K562 (cell line): Measurements from ENCODE around the gene PTPN14. TPM values are rescaled to one million over a fixed set of nuclear protein-coding genes. Genes with fewer than 3 reads are reported as not detected.
A peak's percentile ranks its signal among the peaks of the same experiment; 100 is the strongest.

Experiments used
- ATAC-seq: fragments of 200-7000 bp; cut with Tn5 transposase; 3 replicates; pipeline ENCODE4 v1.9.1; 2020; ENCODE audit warnings: moderate library complexity
- BruUV-seq: library from RNA; stranded (reverse); fragments of 400-500 nt; replicated peaks from 2 replicates; lab custom pipeline; 2021; lab: Mats Ljungman, UMichigan
- CTCF ChIA-PET: fragments of 300-600 bp; formaldehyde crosslinking; extraction: SDS; loops from one replicate; lab custom pipeline; 2021; ENCODE audit warnings: low intra/inter-chr PET ratio; lab: Yijun Ruan, JAX
- POLR2A ChIA-PET: fragments of 300-600, 350-650 bp; sonication (Branson Sonifier 250); formaldehyde crosslinking; extraction: SDS; loops from one replicate; lab custom pipeline; 2021; ENCODE audit warnings: antibody characterized with exemption, inconsistent platforms; lab: Yijun Ruan, JAX
- DNase-seq, 4 experiments: peaks; one replicate each; pipeline versions ENCODE4 v3.0.0 to v3.0.0-alpha.2; 2011 to 2018; ENCODE audit warnings: low spot score in 3 of 4, mixed read lengths in 3 of 4; ENCODE audit errors: extremely low read depth in 1 of 4
- FAIRE-seq: peaks from 2 replicates; lab custom pipeline; 2011; peaks lifted over from hg19 to GRCh38; lab: Jason Lieb, UNC
- H2AFZ ChIP-seq: 2 replicates; pipeline ENCODE4 v1.6.0; 2011; ENCODE audit warnings: low read depth, low read length, control low read depth, inconsistent platforms
- H3K27ac ChIP-seq: fragments of 200-600 bp; 3 replicates; pipeline ENCODE4 v1.8.0; 2011; ENCODE audit warnings: low read depth, mild to moderate bottlenecking, control low read depth, inconsistent platforms, low read length, moderate library complexity, mixed read lengths; ENCODE audit errors: extremely low read depth
- H3K27me3 ChIP-seq, 2 experiments: fragments of 300-600 bp in 1 of 2; 2 replicates in 1 of 2; 3 replicates in 1 of 2; pipeline versions ENCODE4 v1.6.0 to v1.8.0; 2011; ENCODE audit warnings: inconsistent platforms in 2 of 2, low read length in 2 of 2, mild to moderate bottlenecking in 1 of 2, mixed read lengths in 1 of 2, moderate library complexity in 1 of 2; ENCODE audit not compliant: control insufficient read depth in 2 of 2, insufficient read depth in 2 of 2
- H3K36me3 ChIP-seq: fragments of 300-600 bp; 3 replicates; pipeline ENCODE4 v1.8.0; 2011; ENCODE audit warnings: mild to moderate bottlenecking, low read length, inconsistent platforms; ENCODE audit not compliant: control insufficient read depth, insufficient read depth
- H3K4me1 ChIP-seq, 2 experiments: fragments of 200-600 bp in 1 of 2; replicated peaks in 1 of 2; 2 replicates in 1 of 2; 3 replicates in 1 of 2; pipeline versions ENCODE4 v1.5.1 to v1.8.0; 2011; ENCODE audit warnings: inconsistent platforms in 2 of 2, low read length in 2 of 2, mild to moderate bottlenecking in 1 of 2, mixed read lengths in 1 of 2, moderate library complexity in 1 of 2; ENCODE audit not compliant: control insufficient read depth in 2 of 2, insufficient read depth in 2 of 2
- H3K4me2 ChIP-seq: 2 replicates; pipeline ENCODE4 v1.6.1; 2011; ENCODE audit warnings: low read length, control low read depth, inconsistent platforms, mixed read lengths; ENCODE audit not compliant: insufficient read depth
- H3K4me3 ChIP-seq: fragments of 200-600 bp; sonication (generic), shearing (Covaris generic); 2 replicates; pipeline ENCODE4 v1.5.1; 2016; ENCODE audit warnings: control low read depth, inconsistent platforms
- H3K79me2 ChIP-seq: fragments of 200-600 bp; 3 replicates; pipeline ENCODE4 v1.8.0; 2011; ENCODE audit warnings: low read length, inconsistent platforms; ENCODE audit not compliant: control insufficient read depth, insufficient read depth
- H3K9ac ChIP-seq, 2 experiments: 2 replicates each; pipeline versions ENCODE4 v1.6.0 to v1.6.1; 2011; ENCODE audit warnings: low read depth in 2 of 2, low read length in 2 of 2, control low read depth in 1 of 2, inconsistent platforms in 1 of 2, mild to moderate bottlenecking in 1 of 2, mixed read lengths in 1 of 2; ENCODE audit not compliant: insufficient read depth in 1 of 2
- H3K9me1 ChIP-seq: one replicate; pipeline ENCODE4 v1.6.0; 2011; ENCODE audit warnings: inconsistent platforms, mild to moderate bottlenecking, low read length, moderate library complexity; ENCODE audit not compliant: control insufficient read depth, insufficient read depth
- H3K9me3 ChIP-seq: replicated peaks from 2 replicates; pipeline ENCODE4 v1.5.1; 2011; ENCODE audit warnings: low read depth, low read length, inconsistent platforms; ENCODE audit not compliant: control insufficient read depth, insufficient read depth
- H4K20me1 ChIP-seq: replicated peaks from 2 replicates; pipeline ENCODE4 v1.6.1; 2011; ENCODE audit warnings: low read length, inconsistent platforms, mixed read lengths; ENCODE audit not compliant: control insufficient read depth, insufficient read depth
- CBFA2T2 ChIP-seq: fragments of 450-650 bp; conservative IDR thresholded peaks from 2 replicates; pipeline ENCODE4 v1.6.1; 2017; ENCODE audit warnings: mild to moderate bottlenecking
- CEBPB ChIP-seq: fragments of 450-650 bp; IDR thresholded peaks from 2 replicates; pipeline ENCODE4 v1.6.1; 2016; ENCODE audit warnings: missing genetic modification characterization, missing compliant biosample characterization
- CEBPG ChIP-seq, 3 experiments: fragments of 200-800 bp in 1 of 3; sonication (Bioruptor generic) in 1 of 3; sonication (generic) in 1 of 3; formaldehyde crosslinking in 1 of 3; IDR thresholded peaks in 2 of 3; conservative IDR thresholded peaks in 1 of 3; 2 replicates each; pipeline versions ENCODE4 v1.6.1 to v1.8.0; 2016 to 2022; ENCODE audit warnings: missing compliant biosample characterization in 2 of 3, missing genetic modification characterization in 2 of 3, mild to moderate bottlenecking in 1 of 3, missing genetic modification reagents in 1 of 3
- HLTF ChIP-seq: fragments of 450-650 bp; IDR thresholded peaks from 2 replicates; pipeline ENCODE4 v1.6.1; 2016
- JUNB ChIP-seq: fragments of 450-650 bp; formaldehyde crosslinking; conservative IDR thresholded peaks from 2 replicates; pipeline ENCODE4 v1.4.0; 2020; ENCODE audit warnings: mild to moderate bottlenecking
- MYBL2 ChIP-seq, 2 experiments: fragments of 450-650 bp in 1 of 2; sonication (generic) in 1 of 2; formaldehyde crosslinking in 1 of 2; IDR thresholded peaks; 2 replicates each; pipeline versions ENCODE4 v1.6.1 to v1.8.1; 2017 to 2022; ENCODE audit warnings: borderline replicate concordance in 1 of 2, inconsistent platforms in 1 of 2, low read depth in 1 of 2, mild to moderate bottlenecking in 1 of 2, missing genetic modification reagents in 1 of 2, moderate library complexity in 1 of 2
- PTTG1 ChIP-seq: fragments of 450-650 bp; IDR thresholded peaks from 2 replicates; pipeline ENCODE4 v1.6.1; 2016; ENCODE audit warnings: low read depth, mild to moderate bottlenecking, missing genetic modification characterization, missing compliant biosample characterization
- ZBTB11 ChIP-seq, 3 experiments: fragments of 200-800 bp in 1 of 3; fragments of 250-450 bp in 1 of 3; fragments of 450-650 bp in 1 of 3; sonication (Bioruptor Pico) in 1 of 3; sonication (Bioruptor generic) in 1 of 3; formaldehyde crosslinking in 1 of 3; IDR thresholded peaks; 2 replicates each; pipeline versions ENCODE4 v1.6.1 to v1.8.0; 2016 to 2022; ENCODE audit warnings: mild to moderate bottlenecking in 2 of 3, missing genetic modification characterization in 2 of 3, missing compliant biosample characterization in 1 of 3, moderate library complexity in 1 of 3
- ZBTB17 ChIP-seq: fragments of 450-650 bp; formaldehyde crosslinking; IDR thresholded peaks from 2 replicates; pipeline ENCODE4 v1.4.0; 2020; ENCODE audit warnings: mild to moderate bottlenecking
- WGBS: fragments of 100-300 bp; shearing (Covaris generic); methylation state at CpG from one replicate; pipeline ENCODE4 v1.1.6; 2016; ENCODE audit warnings: low coverage, mixed read lengths; ENCODE audit not compliant: insufficient coverage; ENCODE audit errors: missing lambda C conversion rate; 5-methylcytosine and 5-hydroxymethylcytosine counted together
- in situ Hi-C: fragments of 300-500 bp; cut with MboI; formaldehyde crosslinking; loops from 4 replicates; pipeline ENCODE4 v1.15.0; 2018; ENCODE audit warnings: inconsistent platforms, mixed read lengths
- intact Hi-C: fragments of 100-400 bp; cut with micrococcal nuclease; formaldehyde crosslinking; loops from 2 replicates; pipeline ENCODE4 v1.14.2; 2022
- polyA plus RNA-seq, 8 experiments: library from polyadenylated mRNA; depleted of rRNA in 4 of 8; stranded (reverse) in 5 of 8; unstranded in 3 of 8; fragments of >200 nt; fragmentation: Nextera tagmentation in 2 of 8; fragmentation: Illumina TruSeq in 1 of 8; extraction: Ambion mirVana in 2 of 8; extraction: Trizol in 1 of 8; gene quantifications; 2 replicates each; pipeline versions ENCODE4 v1.2.1 to v1.2.3, GENCODE V29; 2011 to 2014; ENCODE audit warnings: inconsistent platforms in 1 of 8, missing spikeins in 1 of 8
- total RNA-seq, 7 experiments: library from RNA; depleted of rRNA in 6 of 7; stranded (reverse); fragments of >200 nt in 6 of 7; fragmentation: Illumina TruSeq in 2 of 7; extraction: Trizol in 2 of 7; gene quantifications; 2 replicates each; pipeline versions ENCODE4 v1.2.1 to v1.2.3, GENCODE V29; 2011 to 2021; ENCODE audit warnings: low replicate concordance in 1 of 7

The PTPN14 gene
- total and polyA plus RNA-seq, 9 of the 15 experiments (the other 6 are each of a cell fraction or from before 2014, with no cell fraction given): 0.01 to 0.29 (median 0.04) TPM; not detected in 6

GRCh38 chr1:214439352-214440119 is 111.9 kb downstream of the PTPN14 start:
- FAIRE-seq (peak; percentile 52), DNase-seq (peak in 1 of 4 experiments; percentile 9), ATAC-seq (peak; percentile 62)
- Histone ChIP-seq H3K9ac (no peak overlapping the region), H3K36me3 (no peaks in the 10 kb centered on the region), H4K20me1 (no peaks in the 10 kb centered on the region), H3K9me1 (no peaks in the 10 kb centered on the region), H3K4me2 (no peak overlapping the region; the same call in 1 of the 2 replicates), H2AFZ (no peak overlapping the region), H3K4me1 (no peaks in the 10 kb centered on the region), H3K27me3 (peaks cover 4 to 8% of the 10 kb centered on the region in 2 experiments; a peak in 3 of 5 replicates), H3K9me3 (no peaks in the 10 kb centered on the region), H3K4me3 (no peak overlapping the region), H3K27ac (no peak overlapping the region), H3K79me2 (no peaks in the 10 kb centered on the region)
- ChIA-PET CTCF (no interaction called here), POLR2A (no interaction called here)
- in situ Hi-C loops: no loop called here
- BruUV-seq: no TSS peak
- 0% methylated on average over 12 of the region's 12 CpGs for WGBS
- intact Hi-C loops: no loop called here
- peak; percentile 48; the same call in 1 of the 2 replicates for TF ChIP-seq CBFA2T2
- no peak for TF ChIP-seq HLTF
- no peak for TF ChIP-seq CEBPG (CRISPR knock-in tag; IDR thresholded peaks at IDR 0.05)
- peak; percentile 65 to 82 for TF ChIP-seq CEBPG (tag; conservative IDR thresholded peaks at IDR 0.05 in 1 of 2, IDR thresholded peaks at IDR 0.05 in 1 of 2)
- TF ChIP-seq CEBPB (tag): peak; percentile 91
- no peak for TF ChIP-seq ZBTB11 (CRISPR knock-in tag; IDR thresholded peaks at IDR 0.05)
- TF ChIP-seq ZBTB17 (CRISPR knock-in tag): no peak
- TF ChIP-seq JUNB (CRISPR knock-in tag): no peak
- TF ChIP-seq MYBL2 (IDR thresholded peaks at IDR 0.05; ENCODE audit: low read depth): no peak
- TF ChIP-seq MYBL2 (CRISPR knock-in tag; IDR thresholded peaks at IDR 0.05; ENCODE audit: borderline replicate concordance): no peak
- TF ChIP-seq PTTG1: no peak
